ENCODE data around the gene DMRTB1.

The DMRTB1 gene

GRCh38 chr1:53447413-53447812 lies 11.8 kb upstream of the DMRTB1 start:
- no peak for DNase-seq
- Histone ChIP-seq H2AFZ (ENCODE audit: low read depth, low read length) (no peak overlapping the region), H3K4me1 (ENCODE audit: insufficient read depth, low read length) (no peaks in the 10 kb centered on the region), H3K9me3 (ENCODE audit: insufficient read depth, low read length, severe bottlenecking) (no peaks in the 10 kb centered on the region), H3K4me3 (ENCODE audit: low read depth in 1 of 2, low read length in 2 of 2) (no peak overlapping the region), H4K20me1 (ENCODE audit: insufficient read depth, low read length) (no peaks in the 10 kb centered on the region), H3K79me2 (ENCODE audit: insufficient read depth, low read length) (no peaks in the 10 kb centered on the region), H3K36me3 (ENCODE audit: insufficient read depth, low read length) (no peaks in the 10 kb centered on the region), H3K27ac (ENCODE audit: low read length) (no peak overlapping the region), H3K9ac (ENCODE audit: low read depth, low read length) (no peak overlapping the region), H3K4me2 (ENCODE audit: insufficient read depth, low read length) (no peak overlapping the region), H3K27me3 (ENCODE audit: insufficient read depth, low read length, poor library complexity) (peaks cover 9% of the 10 kb centered on the region)
- no peak for ATAC-seq (ENCODE audit: insufficient read depth, low read depth)
- TF ChIP-seq CTCF (IDR thresholded peaks at IDR 0.05; ENCODE audit: borderline replicate concordance, extremely low read depth, low read length, poor library complexity, severe bottlenecking): no peak
- TF ChIP-seq EZH2 (IDR thresholded peaks at IDR 0.05; ENCODE audit: borderline replicate concordance, low read depth, low read length, severe bottlenecking): no peak

- Histone ChIP-seq H4K20me1 (ENCODE audit: insufficient read depth, low read length) (no peaks in the 10 kb centered on the region), H3K36me3 (ENCODE audit: insufficient read depth, low read length) (no peaks in the 10 kb centered on the region), H3K27me3 (ENCODE audit: insufficient read depth, low read length, poor library complexity) (peaks cover 9% of the 10 kb centered on the region), H3K4me3 (ENCODE audit: low read depth in 1 of 2, low read length in 2 of 2) (no peak overlapping the region), H3K9me3 (ENCODE audit: insufficient read depth, low read length, severe bottlenecking) (no peaks in the 10 kb centered on the region), H3K4me1 (ENCODE audit: insufficient read depth, low read length) (no peaks in the 10 kb centered on the region), H3K79me2 (ENCODE audit: insufficient read depth, low read length) (no peaks in the 10 kb centered on the region), H3K9ac (ENCODE audit: low read depth, low read length) (no peak overlapping the region), H3K4me2 (ENCODE audit: insufficient read depth, low read length) (no peak overlapping the region), H3K27ac (ENCODE audit: low read length) (no peak overlapping the region), H2AFZ (ENCODE audit: low read depth, low read length) (no peak overlapping the region)
- no peak for ATAC-seq (ENCODE audit: insufficient read depth, low read depth)
- no peak for TF ChIP-seq EZH2 (IDR thresholded peaks at IDR 0.05; ENCODE audit: borderline replicate concordance, low read depth, low read length, severe bottlenecking)
- no peak for DNase-seq
These were observed 10.9 kb upstream of the DMRTB1 start for GRCh38 chr1:53448241-53448841.

GRCh38 chr1:53449021-53449420 lies 10.2 kb upstream of the DMRTB1 start:
- no peak overlapping the region for H3K9ac ChIP-seq (ENCODE audit: low read depth, low read length)
- H2AFZ ChIP-seq (ENCODE audit: low read depth, low read length): no peak overlapping the region

GRCh38 chr1:53449693-53450092 lies 9.5 kb upstream of the DMRTB1 start:
- Histone ChIP-seq H3K9ac (ENCODE audit: low read depth, low read length) (no peak overlapping the region), H3K4me3 (ENCODE audit: low read depth in 1 of 2, low read length in 2 of 2) (no peak overlapping the region), H3K4me1 (ENCODE audit: insufficient read depth, low read length) (no peaks in the 10 kb centered on the region), H3K27me3 (ENCODE audit: insufficient read depth, low read length, poor library complexity) (peaks cover 16% of the 10 kb centered on the region), H2AFZ (ENCODE audit: low read depth, low read length) (no peak overlapping the region), H4K20me1 (ENCODE audit: insufficient read depth, low read length) (no peaks in the 10 kb centered on the region), H3K27ac (ENCODE audit: low read length) (no peak overlapping the region), H3K4me2 (ENCODE audit: insufficient read depth, low read length) (no peak overlapping the region), H3K9me3 (ENCODE audit: insufficient read depth, low read length, severe bottlenecking) (no peaks in the 10 kb centered on the region), H3K36me3 (ENCODE audit: insufficient read depth, low read length) (no peaks in the 10 kb centered on the region), H3K79me2 (ENCODE audit: insufficient read depth, low read length) (no peaks in the 10 kb centered on the region)
- ATAC-seq (ENCODE audit: insufficient read depth, low read depth): no peak
- DNase-seq: no peak
- TF ChIP-seq CTCF (IDR thresholded peaks at IDR 0.05; ENCODE audit: borderline replicate concordance, extremely low read depth, low read length, poor library complexity, severe bottlenecking) (no peak), EZH2 (IDR thresholded peaks at IDR 0.05; ENCODE audit: borderline replicate concordance, low read depth, low read length, severe bottlenecking) (no peak)

More at GRCh38 chr1:53449021-53449420, 10.2 kb upstream of the DMRTB1 start:
- no peak overlapping the region for H3K27ac ChIP-seq (ENCODE audit: low read length)
- no peaks in the 10 kb centered on the region for H4K20me1 ChIP-seq (ENCODE audit: insufficient read depth, low read length)
- no peak overlapping the region for H3K4me2 ChIP-seq (ENCODE audit: insufficient read depth, low read length)
- no peaks in the 10 kb centered on the region for H3K36me3 ChIP-seq (ENCODE audit: insufficient read depth, low read length)
- TF ChIP-seq EZH2 (IDR thresholded peaks at IDR 0.05; ENCODE audit: borderline replicate concordance, low read depth, low read length, severe bottlenecking) (no peak), CTCF (IDR thresholded peaks at IDR 0.05; ENCODE audit: borderline replicate concordance, extremely low read depth, low read length, poor library complexity, severe bottlenecking) (no peak)
- ATAC-seq (ENCODE audit: insufficient read depth, low read depth) (no peak), DNase-seq (no peak)
- peaks cover 14% of the 10 kb centered on the region for H3K27me3 ChIP-seq (ENCODE audit: insufficient read depth, low read length, poor library complexity)
- H3K4me1 ChIP-seq (ENCODE audit: insufficient read depth, low read length): no peaks in the 10 kb centered on the region
- no peaks in the 10 kb centered on the region for H3K79me2 ChIP-seq (ENCODE audit: insufficient read depth, low read length)
- H3K9me3 ChIP-seq (ENCODE audit: insufficient read depth, low read length, severe bottlenecking): no peaks in the 10 kb centered on the region
- no peak overlapping the region for H3K4me3 ChIP-seq (ENCODE audit: low read depth in 1 of 2, low read length in 2 of 2)

Measured in DND-41 (cell line).